Ovary (tissue), 9 donors: ENCODE measurements around the gene ZIC4. TPM values are rescaled to one million over a fixed set of nuclear protein-coding genes. Genes with fewer than 3 reads are reported as not detected.

ENCODE experiments used
- DNase-seq, 5 donors: peaks; one replicate each; pipeline ENCODE4 v3.0.0-alpha.2; 2019 to 2020
- H3K27ac ChIP-seq, 2 donors: fragments of 200-600 bp; one replicate each; pipeline versions ENCODE4 v1.5.1 to v1.8.0; 2019 to 2022
- H3K27me3 ChIP-seq: fragments of 200-600 bp; one replicate; pipeline ENCODE4 v1.8.0; 2022
- H3K36me3 ChIP-seq: fragments of 200-600 bp; sonication (generic); one replicate; pipeline ENCODE4 v1.5.1; 2019
- H3K4me1 ChIP-seq: one replicate; pipeline ENCODE4 v1.8.1; 2013; ENCODE audit warnings: mild to moderate bottlenecking, moderate library complexity; ENCODE audit not compliant: insufficient read depth
- H3K4me3 ChIP-seq: fragments of 200-600 bp; sonication (generic); one replicate; pipeline ENCODE4 v1.5.1; 2017
- H3K9me3 ChIP-seq, 2 donors: fragments of 200-600 bp in 1 of 2; sonication (generic) in 1 of 2; one replicate each; pipeline versions ENCODE4 v1.5.1 to v1.8.1; 2013 to 2019; ENCODE audit warnings: mild to moderate bottlenecking in 1 of 2, moderate library complexity in 1 of 2
- EP300 ChIP-seq: sonication (generic); formaldehyde crosslinking; IDR thresholded peaks from one replicate; pipeline ENCODE4 v1.6.1; 2017; ENCODE audit warnings: antibody characterized with exemption
- POLR2A ChIP-seq: fragments of 450-650 bp; IDR thresholded peaks from one replicate; pipeline ENCODE4 v1.6.1; 2017; ENCODE audit warnings: antibody characterized with exemption, mild to moderate bottlenecking, moderate library complexity
- WGBS, 3 donors: extraction: QIAGEN DNeasy Blood & Tissue Kit in 1 of 3; methylation state at CpG; one replicate each; pipeline versions ENCODE4 v1.1.5 to v1.1.7; 2013 to 2017; 5-methylcytosine and 5-hydroxymethylcytosine counted together
- intact Hi-C, 4 donors: fragments of 100-400 bp; cut with DNase I; formaldehyde crosslinking; loops; one replicate each; pipeline versions ENCODE4 v1.11.0 to v1.15.1; 2022 to 2023
- polyA plus RNA-seq, 2 donors: library from polyadenylated mRNA; stranded (reverse); fragments of 200-250 nt in 1 of 2; fragments of 350-450 nt in 1 of 2; fragmentation: Illumina TruSeq in 1 of 2; extraction: RNeasy Lipid Tissue Mini Kit (QIAGEN cat#74804) in 1 of 2; gene quantifications; one replicate each; pipeline ENCODE4 v1.2.3, GENCODE V29; 2013 to 2014
- total RNA-seq, 7 donors: library from RNA; depleted of rRNA in 2 of 7; stranded (reverse); fragments of >200 nt in 2 of 7; fragmentation: NEBNext Ultra II Directional in 3 of 7; extraction: Animal tissue kit (Norgen Biotek cat#: 25700) in 3 of 7; gene quantifications; one replicate each; pipeline versions ENCODE4 v1.1.0 to v1.2.4, GENCODE V29; 2016 to 2023
- TF ChIP-seq, protein P1 (sequence below), 3 donors: fragments of 450-650 bp in 2 of 3; fragments of 200-600 bp in 1 of 3; IDR thresholded peaks; one replicate each; pipeline versions ENCODE4 v1.5.1 to v1.8.0; 2016 to 2022; ENCODE audit warnings: antibody characterized with exemption in 3 of 3, mild to moderate bottlenecking in 1 of 3
- donor health status: DM: no; HTN: no; CAD: no; lungs with moderate emphysema.
- donor health status: DM: no; HTN: no; CAD: no.
- donor health status: Bipolar disorder and iron deficiency.
- donor health status: DM: yes; HTN: yes; CAD: no.
- donor health status: DM: no; HTN: no; CAD: no.
- donor health status: DM: yes; HTN: yes; CAD: no.

The ZIC4 gene
- total and polyA plus RNA-seq, 9 donors, result not detected

DNA sequence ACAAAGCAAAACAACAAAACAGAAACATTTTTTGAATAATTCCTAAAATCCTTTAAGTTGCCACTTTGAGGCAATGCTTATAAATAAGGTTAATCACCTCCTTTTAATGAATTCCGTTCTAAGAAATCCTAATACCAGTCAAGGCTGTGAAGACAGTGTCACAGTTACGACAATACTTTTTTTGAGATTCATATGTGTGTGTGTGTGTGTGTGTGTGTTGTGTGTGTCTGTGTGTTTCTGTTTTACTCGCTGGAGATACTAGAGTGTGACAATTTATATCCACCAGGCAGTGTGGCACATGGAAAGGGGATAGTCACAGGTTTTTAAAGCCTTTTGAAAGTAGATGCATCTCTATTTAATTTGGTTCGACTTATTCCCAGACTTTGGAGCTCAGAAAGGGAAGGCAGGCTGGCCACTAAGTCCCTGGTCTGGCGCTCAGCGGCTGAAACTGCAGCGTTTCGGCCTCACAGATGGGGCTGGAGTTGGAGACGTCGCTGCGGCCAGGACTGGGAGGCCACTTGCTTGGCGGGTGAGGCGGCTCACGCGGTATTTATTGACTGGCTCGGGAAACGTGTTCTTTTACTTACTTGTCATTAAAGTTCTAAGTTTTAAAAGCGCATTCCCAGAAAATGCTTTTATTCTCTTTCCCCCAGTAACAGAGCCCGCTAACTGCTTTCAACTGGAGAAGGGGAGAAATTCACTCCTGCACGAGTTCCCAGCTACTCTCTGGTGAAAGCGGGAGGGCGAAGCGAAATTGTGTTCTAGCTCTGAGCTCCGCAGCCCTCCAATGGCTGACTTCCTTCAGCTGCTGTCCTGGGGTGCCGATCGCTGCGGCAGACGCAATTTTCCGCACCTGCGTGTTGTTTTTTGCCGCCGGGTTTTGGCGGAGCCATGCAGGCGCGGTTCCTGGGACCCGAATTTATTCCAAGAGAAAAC lies 16.5 kb upstream of the ZIC4 start:
- intact Hi-C loops, result loop anchor here in 1 of 4 donors (10.0 kb wide), 1 partner anchor 1368 kb away; no protein-coding TSS in a partner anchor
- Histone ChIP-seq H3K9me3 (no peaks in the 10 kb centered on the region), H3K27ac (no peak overlapping the region), H3K4me3 (no peak overlapping the region), H3K36me3 (no peaks in the 10 kb centered on the region), H3K27me3 (no peaks in the 10 kb centered on the region), H3K4me1 (peaks cover 4% of the 10 kb centered on the region)
- DNase-seq, result no peak
- TF ChIP-seq EP300, result no peak
- 6 to 11% (median 9%) methylated on average over 36 of the region's 36 CpGs for WGBS, 3 donors

GRCh38 chr3:147422196-147422595 lies 15.9 kb upstream of the ZIC4 start:
- DNase-seq, result no peak
- H3K4me3 ChIP-seq, result no peak overlapping the region
- TF ChIP-seq EP300, result no peak
- H3K9me3 ChIP-seq, result no peaks in the 10 kb centered on the region
- intact Hi-C loops, result loop anchor here in 1 of 4 donors (10.0 kb wide), 1 partner anchor 1367 kb away; no protein-coding TSS in a partner anchor
- no peak overlapping the region for H3K27ac ChIP-seq
- peaks cover 4% of the 10 kb centered on the region for H3K4me1 ChIP-seq
- no peaks in the 10 kb centered on the region for H3K27me3 ChIP-seq
- WGBS, 3 donors, result 8 to 12% (median 11%) methylated on average over 15 of the region's 15 CpGs
- H3K36me3 ChIP-seq, result no peaks in the 10 kb centered on the region

GRCh38 chr3:147421184-147421912 lies 15.0 kb upstream of the ZIC4 start:
- H3K27ac ChIP-seq, result no peak overlapping the region

GRCh38 chr3:147420353-147421183 lies 14.2 kb upstream of the ZIC4 start:
- Histone ChIP-seq H3K27me3 (no peaks in the 10 kb centered on the region), H3K4me3 (no peak overlapping the region), H3K9me3 (no peaks in the 10 kb centered on the region), H3K4me1 (peaks cover 4% of the 10 kb centered on the region), H3K27ac (no peak overlapping the region), H3K36me3 (no peaks in the 10 kb centered on the region)
- TF ChIP-seq, protein P1, sequence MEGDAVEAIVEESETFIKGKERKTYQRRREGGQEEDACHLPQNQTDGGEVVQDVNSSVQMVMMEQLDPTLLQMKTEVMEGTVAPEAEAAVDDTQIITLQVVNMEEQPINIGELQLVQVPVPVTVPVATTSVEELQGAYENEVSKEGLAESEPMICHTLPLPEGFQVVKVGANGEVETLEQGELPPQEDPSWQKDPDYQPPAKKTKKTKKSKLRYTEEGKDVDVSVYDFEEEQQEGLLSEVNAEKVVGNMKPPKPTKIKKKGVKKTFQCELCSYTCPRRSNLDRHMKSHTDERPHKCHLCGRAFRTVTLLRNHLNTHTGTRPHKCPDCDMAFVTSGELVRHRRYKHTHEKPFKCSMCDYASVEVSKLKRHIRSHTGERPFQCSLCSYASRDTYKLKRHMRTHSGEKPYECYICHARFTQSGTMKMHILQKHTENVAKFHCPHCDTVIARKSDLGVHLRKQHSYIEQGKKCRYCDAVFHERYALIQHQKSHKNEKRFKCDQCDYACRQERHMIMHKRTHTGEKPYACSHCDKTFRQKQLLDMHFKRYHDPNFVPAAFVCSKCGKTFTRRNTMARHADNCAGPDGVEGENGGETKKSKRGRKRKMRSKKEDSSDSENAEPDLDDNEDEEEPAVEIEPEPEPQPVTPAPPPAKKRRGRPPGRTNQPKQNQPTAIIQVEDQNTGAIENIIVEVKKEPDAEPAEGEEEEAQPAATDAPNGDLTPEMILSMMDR (IDR thresholded peaks at IDR 0.05), result no peak
- TF ChIP-seq POLR2A, result no peak
- no peak for TF ChIP-seq EP300
- no peak for DNase-seq
- intact Hi-C loops, result loop anchor here in 1 of 4 donors (10.0 kb wide), 1 partner anchor 1366 kb away; no protein-coding TSS in a partner anchor
- 8 to 12% (median 8%) methylated on average over 32 of the region's 32 CpGs for WGBS, 3 donors

More at GRCh38 chr3:147421184-147421912, 15.0 kb upstream of the ZIC4 start:
- TF ChIP-seq EP300, result no peak
- intact Hi-C loops, result loop anchor here in 1 of 4 donors (10.0 kb wide), 1 partner anchor 1367 kb away; no protein-coding TSS in a partner anchor
- 4 to 7% (median 6%) methylated on average over 48 to 53 of the region's 53 CpGs for WGBS, 3 donors
- H3K27me3 ChIP-seq, result no peaks in the 10 kb centered on the region
- H3K4me3 ChIP-seq, result no peak overlapping the region
- no peaks in the 10 kb centered on the region for H3K9me3 ChIP-seq
- no peak for DNase-seq
- H3K36me3 ChIP-seq, result no peaks in the 10 kb centered on the region
- H3K4me1 ChIP-seq, result peaks cover 4% of the 10 kb centered on the region

DNA sequence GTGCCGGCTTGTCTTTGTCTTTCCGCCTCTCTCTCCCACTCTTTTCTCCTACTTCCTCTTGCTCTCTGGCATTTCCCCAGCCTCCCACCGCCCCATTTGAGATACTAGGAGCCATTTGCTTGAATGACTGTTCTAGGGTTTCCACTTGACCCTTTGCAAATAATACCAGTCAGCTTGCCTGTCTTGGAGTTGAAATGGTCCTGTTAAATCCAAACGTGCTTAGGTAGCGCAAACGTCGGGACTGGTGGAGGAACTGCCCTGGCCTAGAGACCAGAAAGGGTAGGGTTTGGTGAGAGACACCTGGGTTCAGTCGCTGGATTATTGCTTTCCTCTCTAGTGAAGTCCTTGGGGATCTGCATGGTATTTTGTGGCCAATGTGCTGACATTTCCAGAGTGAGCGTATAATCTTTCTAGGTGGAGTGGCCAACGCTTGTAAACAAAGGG lies 13.5 kb upstream of the ZIC4 start:
- Histone ChIP-seq H3K36me3 (no peaks in the 10 kb centered on the region), H3K9me3 (no peaks in the 10 kb centered on the region), H3K4me3 (no peak overlapping the region), H3K27ac (no peak overlapping the region), H3K27me3 (no peaks in the 10 kb centered on the region), H3K4me1 (peaks cover 4% of the 10 kb centered on the region)
- DNase-seq, result no peak
- 11 to 15% (median 14%) methylated on average over 10 of the region's 10 CpGs for WGBS, 3 donors
- intact Hi-C loops, result loop anchor here in 1 of 4 donors (10.0 kb wide), 1 partner anchor 1365 kb away; no protein-coding TSS in a partner anchor
- TF ChIP-seq POLR2A (no peak), EP300 (no peak)
- TF ChIP-seq, protein P1 (IDR thresholded peaks at IDR 0.05), result no peak
